GM21390 (cell line): ENCODE results near the gene RNASE12.
"Not testable (repeated sequence)": the region's sequence is repeated elsewhere in the genome, so short reads cannot be mapped to it uniquely, and the experiment has no call there.

Source experiments
- ATAC-seq: cut with Tn5 transposase; IDR thresholded peaks from one replicate; pipeline ENCODE4 v1.9.1; 2021; ENCODE audit not compliant: unreplicated experiment

RNASE12 gene, protein sequence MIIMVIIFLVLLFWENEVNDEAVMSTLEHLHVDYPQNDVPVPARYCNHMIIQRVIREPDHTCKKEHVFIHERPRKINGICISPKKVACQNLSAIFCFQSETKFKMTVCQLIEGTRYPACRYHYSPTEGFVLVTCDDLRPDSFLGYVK

DNA sequence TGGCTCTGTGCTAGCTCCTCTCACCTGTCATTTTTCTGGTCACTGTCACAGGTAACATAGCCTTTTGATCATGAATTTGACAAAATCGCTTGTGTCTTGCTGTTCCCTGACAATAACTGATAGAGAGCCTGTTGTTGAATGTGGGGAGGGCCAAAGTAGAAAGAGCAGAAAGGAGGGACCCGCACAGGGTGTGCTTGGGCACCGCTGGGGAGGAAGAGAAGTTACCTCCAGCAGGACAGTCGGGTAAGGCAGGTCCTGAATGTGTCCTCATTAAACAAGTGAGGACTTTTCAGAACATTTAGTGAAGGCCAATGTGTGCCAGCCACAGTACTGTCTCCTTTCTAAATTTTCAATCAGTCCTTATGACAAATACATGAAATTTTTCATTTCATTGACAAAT, at the start of gene RNASE12:
Gene RNASE12, minus strand, starts transcription at position 142 of the 400 bp plus-strand sequence. CDS start 653 bp downstream, outside the sequence.
- no peak for ATAC-seq

DNA sequence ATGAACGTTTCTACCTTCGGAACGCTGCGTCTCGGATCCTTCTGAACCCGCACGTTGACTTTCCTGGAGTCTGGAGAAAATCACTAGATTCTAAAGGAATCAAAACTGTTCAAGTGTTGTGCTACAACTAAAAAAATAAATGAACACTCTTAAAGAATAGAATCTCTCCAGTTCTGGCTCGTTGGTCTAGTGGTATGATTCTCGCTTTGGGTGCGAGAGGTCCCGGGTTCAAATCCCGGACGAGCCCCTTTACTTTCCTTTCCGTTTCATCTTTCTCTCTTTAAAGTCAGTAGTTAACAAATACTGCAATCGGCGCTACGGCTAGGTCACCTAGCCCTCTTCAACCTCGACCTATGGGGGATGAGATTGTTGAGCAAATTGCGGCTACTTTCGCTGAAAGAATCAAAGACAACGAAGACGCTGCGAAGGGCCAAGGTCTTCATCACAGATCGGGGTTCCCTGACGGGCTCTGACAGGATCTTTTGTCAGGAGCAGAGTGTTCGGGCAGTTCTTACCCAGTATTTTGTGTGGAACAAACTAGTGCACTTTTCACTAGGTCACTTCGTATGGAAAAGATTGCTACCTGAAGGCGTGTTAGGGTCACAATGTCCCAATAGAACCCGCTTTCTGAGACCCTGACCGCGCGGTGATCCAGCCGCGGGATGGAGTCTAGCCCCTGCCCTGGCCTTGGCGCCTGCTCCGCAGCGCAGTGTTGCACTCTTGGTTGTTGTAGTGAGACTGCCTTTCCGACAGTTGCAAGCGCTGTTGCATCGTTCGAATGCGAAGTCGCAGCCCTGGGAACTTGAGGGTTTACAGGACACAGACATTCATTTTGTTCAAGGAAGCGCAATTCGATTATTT, 41.9 kb upstream of the RNASE12 start:
- ATAC-seq: peak; percentile 60

DNA sequence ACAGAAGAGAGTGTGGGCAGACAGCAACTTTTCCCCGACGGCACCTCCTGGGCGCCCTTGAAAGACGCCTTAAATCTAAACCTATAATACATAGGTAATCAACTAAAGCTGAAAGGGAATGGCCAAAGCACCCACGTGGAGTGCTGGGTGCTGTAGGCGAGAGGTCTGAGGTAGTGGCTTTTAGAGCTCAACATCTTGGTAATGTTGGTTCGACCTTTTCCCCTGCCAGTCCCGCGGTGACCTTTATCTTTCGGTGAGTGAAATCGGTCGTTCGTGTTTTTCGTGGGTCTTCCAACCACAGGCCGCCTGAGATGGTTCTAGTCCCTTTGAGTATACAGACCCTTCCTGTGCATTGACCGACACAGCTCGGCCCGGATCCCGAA, 41.3 kb upstream of the RNASE12 start:
- ATAC-seq: peak; percentile 9

DNA sequence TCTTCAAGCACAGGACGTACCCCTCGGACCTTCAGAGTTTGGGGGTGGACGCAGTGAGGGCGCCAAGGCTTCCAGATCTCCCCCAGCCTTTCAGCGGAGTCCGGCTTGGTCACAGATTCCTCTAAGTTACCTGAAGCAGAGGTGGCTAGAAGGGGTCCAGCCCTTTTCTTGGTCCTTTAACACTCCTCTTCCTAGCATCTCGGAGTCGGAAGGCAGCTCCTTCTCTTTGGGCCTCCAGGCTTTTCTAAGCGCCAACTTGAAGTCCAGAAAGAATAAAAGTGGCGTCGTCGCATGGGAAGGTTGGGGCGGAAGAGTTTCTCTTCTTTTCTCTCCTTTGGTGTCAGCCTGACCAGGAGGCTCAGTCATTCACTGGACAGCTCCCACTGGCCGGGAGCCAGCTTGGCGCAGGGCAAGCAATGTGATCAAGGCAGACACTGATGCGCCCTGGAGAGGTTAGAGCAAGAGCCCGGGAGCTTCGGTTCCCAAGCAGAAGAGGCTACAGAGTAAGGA, 40.8 kb upstream of the RNASE12 start:
- no peak for ATAC-seq

DNA sequence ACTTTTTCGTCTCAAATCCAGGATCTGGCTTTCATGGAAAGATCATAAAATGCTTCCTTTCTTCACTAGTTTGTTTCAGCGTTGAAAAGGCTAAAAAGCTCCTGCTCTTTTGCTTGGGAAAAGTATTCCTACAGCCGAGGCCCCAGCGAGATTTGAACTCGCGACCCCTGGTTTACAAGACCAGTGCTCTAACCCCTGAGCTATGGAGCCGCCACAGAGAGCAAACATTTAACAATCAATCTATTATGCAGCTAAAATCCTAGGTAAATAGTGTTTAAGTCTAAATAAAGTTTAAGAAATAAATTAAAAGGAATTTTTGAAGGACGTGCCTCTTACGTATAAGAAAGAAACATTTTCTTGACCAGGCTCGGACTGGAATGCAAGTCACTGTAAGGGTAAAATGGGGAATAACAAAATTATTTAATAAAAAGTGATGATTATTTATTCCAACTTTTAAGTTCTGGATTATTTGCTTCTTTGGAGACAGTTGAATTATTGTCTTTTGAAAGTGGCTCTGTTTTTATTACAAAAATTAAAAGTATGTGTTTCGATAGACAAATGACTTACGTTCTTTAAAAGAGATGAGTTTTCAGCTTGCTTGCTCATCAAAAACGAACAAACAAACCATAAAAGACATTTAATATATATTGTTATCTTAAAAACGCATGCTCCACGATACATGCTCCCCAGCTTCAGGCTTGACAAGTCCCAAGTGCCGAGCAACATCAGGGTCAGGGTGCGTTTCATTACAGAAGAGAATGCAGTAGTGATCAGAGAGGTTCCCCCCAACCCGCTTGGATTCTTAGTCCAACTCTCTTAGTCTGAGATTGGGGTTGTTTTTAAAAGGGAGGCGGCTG, 40.1 kb upstream of the RNASE12 start:
- ATAC-seq: no peak

DNA sequence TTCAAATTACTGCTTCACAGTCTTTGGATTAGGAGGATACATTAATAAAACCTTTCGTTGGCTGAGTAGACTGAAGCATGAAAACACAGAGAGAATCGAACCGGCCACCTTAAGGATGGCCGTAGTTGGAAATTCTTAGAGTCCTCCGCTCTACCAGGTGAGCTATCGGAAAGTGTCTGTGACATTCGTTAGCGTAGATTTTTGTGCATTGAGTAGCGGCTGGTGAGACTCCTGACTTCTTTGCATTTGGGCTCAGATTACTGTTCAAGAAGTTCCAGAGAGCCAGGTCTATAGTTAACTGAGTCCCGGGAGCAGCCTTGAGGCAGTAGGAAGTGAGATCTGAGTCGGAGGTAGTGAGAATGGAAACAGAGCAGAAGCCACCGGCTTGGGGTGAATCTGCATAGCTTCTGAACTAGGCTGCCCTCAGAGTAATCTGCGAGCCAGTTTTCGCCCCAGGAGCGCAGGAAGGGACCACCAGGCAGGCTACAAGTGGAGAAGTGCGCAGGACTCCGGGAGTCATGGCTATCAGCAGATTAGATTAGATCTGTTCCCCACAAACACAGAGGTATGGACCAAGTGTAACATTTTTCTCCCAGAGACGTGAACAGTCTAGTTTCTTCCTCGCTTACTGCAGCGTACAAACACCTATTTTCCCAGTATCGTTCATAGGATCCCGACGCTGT, 39.3 kb upstream of the RNASE12 start:
- ATAC-seq: no peak

DNA sequence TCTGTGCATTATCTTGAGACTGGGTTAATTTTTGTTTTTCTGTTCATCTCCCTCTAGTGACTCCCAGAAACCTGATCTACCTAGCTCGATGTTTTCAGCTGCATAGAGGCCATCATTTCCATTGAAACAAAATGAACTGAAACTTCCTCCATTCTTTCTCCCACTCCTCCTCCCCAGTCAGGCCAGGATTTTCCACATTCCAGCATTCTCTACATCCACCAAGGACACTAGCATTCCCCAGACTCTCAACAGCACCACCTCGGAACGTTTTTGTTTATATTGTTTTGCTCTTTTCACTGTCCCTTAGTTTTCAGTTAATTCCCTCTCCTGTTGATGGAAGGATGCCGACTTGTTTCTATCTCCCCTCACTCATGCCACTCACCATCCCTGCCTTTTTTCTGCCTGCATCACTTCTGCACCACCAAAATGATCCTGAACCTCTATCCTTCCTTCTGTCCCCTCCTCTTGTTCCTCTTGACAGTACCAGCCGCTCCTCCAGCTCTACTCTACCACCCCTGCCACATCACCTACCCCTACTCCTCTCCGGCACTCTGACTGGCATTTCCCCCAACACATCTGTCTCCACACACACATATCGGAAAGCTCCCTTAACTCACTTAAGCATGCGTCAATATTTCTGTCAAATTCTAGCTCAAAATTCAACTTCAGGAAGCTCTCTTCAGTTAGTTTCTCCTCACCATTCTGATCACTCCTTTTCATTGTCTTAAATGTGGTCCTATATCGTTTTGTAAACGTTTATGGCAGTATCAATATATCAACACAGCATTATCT, 37.1 kb upstream of the RNASE12 start:
- ATAC-seq: no peak

DNA sequence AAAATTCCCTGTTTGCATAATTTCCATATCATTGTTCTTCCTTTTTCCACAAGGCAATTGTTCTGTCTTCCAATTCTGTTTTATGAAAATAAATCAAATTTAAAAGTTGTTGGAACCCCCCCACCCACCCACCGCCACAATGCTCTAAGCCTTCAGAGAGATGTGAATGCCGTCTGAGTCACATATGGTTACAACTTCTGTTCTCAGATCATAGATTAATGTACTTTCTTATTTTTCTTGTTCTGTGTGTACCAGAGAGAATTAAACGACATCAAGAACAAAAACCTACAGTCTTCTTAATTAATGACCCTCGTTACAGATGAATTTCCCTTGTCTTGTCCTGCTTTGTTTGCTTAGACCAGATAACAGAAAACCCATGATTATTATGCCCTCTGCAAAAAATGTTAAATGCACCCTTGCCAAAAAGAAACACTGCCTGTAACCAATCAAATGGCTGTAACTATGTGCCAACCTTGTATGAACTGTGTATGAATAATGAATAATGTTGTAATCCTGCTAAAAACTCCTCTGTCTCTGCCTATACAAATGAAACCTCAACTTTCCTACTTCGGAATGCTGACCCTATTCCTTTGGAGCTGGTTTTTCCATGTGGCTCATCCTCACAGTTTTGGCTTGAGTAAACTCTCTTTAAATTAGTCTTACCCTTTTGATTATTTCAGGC, 36.3 kb upstream of the RNASE12 start:
- ATAC-seq: no peak

DNA sequence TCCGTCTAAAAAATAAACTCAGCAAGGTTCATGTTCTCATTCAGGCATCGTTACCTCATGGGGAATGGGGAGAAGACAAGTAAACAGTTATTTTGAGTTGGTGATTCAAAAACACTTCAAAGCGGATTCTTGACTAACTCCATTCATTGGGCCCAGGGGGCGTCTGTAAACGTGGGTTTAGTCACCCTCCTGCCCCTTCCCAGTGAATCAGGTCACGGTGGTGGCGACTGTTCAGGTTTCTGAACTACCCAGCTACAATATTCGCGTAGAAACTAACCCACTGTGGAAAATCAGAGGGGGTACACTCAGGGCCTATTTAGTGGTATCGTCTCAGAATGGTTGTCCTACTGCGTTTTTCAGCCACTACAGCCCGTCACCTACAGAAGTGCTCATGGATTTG, 35.1 kb upstream of the RNASE12 start:
- ATAC-seq: no peak

DNA sequence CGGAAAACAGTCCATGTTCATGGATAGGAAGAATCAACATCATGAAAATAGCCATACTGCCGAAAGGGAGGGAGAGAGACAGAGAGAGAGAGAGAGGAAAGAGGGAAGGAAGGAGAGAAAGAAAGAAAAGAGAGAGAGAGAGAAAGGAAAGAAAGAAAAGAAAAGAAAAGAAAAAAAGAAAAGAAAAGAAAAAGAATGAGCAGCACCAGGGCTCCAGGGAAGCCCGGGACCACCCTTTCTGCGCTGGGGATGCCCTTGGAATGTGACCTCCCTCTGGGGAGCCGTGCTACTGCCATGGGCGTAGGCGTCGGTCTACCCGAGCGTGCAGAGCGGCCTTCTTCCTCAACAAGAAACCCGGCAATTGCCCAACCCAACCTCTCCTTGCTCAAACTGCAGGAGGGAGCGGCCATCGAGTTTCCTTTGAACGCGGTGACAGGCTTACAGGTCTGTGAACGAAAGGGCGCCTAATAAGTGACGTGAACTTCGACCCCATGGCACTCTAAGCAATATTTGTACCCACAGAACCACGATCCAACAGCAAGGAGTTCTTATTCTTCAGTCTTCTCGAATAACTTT, 33.4 kb upstream of the RNASE12 start:
- ATAC-seq: no peak

DNA sequence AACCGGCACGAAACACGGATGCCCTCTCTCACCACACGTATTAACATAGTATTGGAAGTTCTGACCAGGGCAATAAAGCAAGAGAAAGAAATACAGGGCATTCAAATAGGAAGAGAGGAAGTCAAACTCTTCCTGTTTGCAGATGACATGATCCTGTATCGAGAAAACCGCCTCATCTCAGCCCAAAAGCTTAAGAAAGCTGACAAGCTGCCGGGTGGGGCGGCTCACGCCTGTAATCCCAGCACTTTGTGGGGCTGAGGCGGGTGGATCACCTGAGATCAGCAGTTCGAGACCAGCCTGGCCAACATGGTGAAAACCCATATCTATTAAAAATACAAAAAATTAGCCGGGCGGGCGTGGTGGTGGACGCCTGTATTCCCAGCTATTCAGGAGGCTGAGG, 32.6 kb upstream of the RNASE12 start:
- no peak for ATAC-seq

DNA sequence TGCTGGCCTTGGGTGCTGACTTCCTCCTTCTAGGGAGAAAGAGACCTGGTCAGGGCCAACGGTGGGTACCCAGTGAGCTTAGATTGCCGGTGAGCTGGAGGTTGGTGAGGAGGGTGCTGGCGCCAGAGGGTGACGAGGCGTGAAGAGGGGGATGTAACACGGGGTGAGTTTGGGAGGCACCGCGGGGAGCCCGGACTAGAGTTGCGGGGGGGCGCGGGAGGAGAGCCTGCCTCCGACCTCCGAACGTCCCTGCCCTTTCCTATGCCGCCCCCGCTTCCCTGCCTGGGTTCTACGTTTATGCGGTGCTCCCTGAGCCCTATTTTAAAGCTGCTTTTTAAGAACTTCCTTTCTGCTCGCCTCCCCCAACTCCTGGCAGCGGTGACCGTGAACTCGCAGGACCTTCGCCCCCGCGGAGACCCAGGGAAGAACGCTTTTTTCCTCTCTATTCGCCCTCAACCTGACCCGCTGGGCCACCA, 31.7 kb upstream of the RNASE12 start:
- no peak for ATAC-seq

DNA sequence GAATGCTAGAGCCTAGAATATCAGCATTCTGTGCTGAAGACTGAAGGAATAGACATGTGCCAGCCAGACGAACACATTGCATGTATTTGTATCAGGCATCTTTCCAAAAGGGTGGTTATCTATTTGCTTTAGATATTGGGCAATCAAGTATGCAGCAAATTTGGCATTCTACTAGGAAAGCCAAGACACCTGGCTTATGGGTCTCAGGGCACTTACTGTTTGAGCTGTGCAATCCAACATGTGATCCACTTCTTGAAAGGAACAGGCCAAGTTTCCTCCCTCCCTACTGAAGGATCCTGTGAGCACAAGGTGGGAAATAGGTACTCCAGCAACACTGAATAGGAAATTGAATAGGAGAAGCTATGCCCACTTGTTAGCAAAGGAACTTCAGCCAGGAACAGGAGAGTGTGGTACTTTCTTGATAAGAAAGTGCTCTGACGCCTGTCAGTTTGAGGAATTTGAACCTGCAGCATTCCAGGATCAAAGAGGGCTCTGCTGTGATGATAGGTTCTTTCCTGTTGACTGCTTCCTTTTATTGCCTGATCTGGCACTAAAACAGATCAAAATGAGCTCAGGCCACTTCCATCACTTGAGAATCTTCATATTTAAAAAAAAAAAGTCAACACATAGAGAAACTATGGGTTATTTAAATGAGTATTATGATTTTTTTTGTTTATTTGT, 29.8 kb upstream of the RNASE12 start:
- no peak for ATAC-seq

DNA sequence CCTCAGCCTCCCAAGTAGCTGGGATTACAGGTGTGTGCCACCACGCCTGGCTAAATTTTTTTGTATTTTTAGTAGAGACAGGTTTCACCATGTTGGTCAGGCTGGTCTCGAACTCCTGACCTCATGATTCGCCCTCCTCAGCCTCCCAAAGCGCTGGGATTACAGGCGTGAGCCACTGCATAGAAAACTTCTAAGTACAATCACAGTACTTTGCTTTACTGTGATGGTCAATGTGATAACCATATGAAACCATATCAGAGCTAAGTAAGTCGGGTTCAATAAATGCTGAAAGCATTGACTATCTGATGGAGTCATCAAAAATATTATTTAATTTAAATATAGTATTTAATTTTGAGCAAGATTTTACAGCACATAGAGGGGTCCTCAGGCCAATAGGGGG, 28.5 kb upstream of the RNASE12 start:
- not testable (repeated sequence) for ATAC-seq

DNA sequence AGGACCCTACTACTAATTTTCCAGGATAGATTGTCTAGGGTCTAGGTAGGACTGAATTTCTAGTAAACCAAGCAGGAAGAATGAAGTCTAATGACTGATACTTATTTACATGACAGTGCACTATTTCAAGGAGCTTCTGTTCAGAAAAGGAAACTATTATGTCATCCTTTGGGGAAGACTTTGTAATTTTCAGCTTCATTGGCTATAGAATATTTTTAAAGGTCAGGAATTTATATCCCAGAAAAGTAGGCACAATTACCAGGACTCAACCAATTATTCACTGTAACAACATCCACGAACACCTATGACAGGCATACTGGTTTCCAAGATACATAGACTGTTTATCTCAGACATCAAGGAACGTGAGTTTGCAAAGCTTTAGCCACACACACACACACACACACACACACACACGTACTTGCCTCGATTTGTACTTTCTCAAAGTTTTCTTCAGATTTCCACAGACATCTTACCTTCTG, 27.1 kb upstream of the RNASE12 start:
- no peak for ATAC-seq

DNA sequence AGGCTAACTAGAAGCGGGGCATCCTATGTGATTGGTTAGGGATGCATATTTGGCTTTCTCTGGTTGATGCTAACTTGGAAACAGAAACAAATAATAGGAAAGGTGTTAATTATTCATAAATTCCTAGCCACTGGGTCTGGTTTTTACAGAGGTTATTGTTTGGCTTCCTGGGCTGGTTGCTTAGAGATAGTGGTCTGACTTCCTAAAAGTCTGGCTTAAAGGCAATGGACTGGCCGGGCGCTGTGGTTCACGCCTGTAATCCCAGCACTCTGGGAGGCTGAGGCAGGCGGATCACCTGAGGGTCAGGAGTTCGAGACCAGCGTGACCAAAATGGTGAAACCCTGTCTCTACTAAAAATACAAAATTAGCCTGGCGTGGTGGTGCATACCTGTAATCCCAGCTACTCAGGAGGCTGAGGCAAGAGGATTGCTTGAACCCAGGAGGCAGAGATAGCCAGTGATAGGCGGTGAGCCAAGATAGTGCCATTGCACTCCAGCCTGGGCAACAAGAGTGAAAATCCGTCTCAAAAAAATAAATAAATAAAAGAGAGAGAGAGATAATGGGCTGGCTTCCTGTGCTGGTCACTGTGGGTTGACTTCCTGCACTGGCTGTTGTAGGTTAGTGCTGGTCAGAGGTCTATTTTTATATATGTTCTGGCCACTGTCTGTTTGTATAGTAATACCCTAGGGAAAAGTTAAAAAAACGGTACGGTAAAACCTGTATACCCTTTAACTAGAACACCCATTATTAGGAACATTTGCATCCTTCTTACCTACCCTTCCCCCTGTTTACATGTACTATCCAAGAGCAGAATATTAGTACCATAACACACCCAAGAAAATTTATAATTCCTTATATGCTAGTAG, 26.2 kb upstream of the RNASE12 start:
- peak; percentile 21 for ATAC-seq

DNA sequence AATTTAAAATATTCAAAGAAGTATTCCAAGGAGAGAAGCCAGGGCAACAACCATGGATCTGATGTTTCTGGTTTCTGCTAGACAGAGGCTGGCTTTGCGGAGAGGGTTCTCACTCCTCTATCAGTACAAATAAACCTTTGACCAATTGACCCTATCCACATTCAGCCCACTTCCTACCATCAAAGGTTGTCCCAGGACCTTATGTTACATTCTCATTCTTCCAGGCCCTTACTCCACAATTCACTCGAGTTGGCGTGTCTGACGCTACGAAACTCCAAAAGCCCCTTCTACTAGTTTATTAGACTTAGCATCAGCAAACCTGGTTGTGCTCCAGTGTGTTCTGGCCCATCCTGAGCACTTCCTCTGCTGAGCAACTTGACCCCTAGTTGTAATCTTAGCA, 24.8 kb upstream of the RNASE12 start:
- ATAC-seq: no peak
